HG03039 (cell line): Measurements from ENCODE around the gene MBD1.
"Not testable (repeated sequence)": the region's sequence is repeated elsewhere in the genome, so short reads cannot be mapped to it uniquely, and the experiment has no call there.

Source experiments
- ATAC-seq: cut with Tn5 transposase; IDR thresholded peaks from one replicate; pipeline ENCODE4 v1.9.1; 2021; ENCODE audit warnings: mild to moderate bottlenecking, moderate library complexity; ENCODE audit not compliant: unreplicated experiment

The MBD1 gene, protein sequence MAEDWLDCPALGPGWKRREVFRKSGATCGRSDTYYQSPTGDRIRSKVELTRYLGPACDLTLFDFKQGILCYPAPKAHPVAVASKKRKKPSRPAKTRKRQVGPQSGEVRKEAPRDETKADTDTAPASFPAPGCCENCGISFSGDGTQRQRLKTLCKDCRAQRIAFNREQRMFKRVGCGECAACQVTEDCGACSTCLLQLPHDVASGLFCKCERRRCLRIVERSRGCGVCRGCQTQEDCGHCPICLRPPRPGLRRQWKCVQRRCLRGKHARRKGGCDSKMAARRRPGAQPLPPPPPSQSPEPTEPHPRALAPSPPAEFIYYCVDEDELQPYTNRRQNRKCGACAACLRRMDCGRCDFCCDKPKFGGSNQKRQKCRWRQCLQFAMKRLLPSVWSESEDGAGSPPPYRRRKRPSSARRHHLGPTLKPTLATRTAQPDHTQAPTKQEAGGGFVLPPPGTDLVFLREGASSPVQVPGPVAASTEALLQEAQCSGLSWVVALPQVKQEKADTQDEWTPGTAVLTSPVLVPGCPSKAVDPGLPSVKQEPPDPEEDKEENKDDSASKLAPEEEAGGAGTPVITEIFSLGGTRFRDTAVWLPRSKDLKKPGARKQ

DNA sequence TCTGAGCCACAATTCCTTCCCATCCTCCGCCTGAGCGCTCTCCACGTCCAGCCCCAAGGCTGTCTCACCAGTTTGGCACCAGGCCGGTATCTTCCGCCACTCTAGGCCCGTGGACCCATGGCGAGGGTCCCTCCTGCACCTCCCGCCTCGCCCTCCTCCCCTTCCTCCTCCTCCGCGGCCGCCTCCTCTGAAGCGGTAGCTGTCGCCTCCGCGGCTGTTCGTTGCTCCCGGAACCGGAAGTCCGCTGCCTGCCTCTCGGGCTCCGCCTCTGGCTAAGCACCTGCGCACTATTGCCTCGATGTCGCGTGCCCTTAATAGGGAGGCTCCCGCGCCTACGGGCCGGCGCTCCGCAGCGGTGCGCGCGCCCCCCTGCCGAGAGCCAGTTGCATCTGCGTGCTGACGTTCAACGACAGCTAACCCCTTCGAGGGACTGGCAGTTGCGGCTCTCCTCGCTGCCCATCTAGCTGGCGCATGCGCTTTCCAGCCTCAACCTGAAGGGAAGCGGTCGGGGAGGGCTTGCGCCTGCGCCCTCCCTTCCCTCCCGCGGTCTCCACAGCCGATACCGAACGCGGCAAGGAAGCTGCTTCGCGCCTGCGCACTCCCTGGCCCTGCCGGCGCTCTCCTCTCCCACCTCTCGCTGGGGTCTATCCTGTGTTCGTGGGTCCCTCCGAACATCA, at the start of gene MBD1:
Gene MBD1 (minus strand): TSS at position 229 of the 677 bp plus-strand sequence. CDS start 1,531 bp downstream, outside the sequence.
- ATAC-seq, result peak; percentile 82

DNA sequence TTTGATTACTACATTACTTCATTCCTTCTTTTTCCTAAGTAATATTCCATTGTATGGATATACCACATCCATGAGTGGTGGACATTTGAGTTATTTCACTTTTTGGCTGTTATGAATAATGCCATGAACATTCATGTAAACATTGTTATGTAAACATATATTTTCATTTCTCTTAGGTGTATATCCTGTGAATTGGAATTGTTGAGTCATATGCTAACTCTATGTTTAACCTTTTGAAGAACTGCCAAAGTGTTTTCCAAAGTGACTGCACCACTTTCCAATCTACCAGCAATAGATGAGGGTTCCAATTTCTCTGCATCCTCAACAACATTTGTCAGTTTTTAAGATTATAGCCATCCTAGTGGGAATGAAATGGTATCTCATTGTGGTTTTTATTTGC, 48.9 kb upstream of the MBD1 start:
- no peak for ATAC-seq

DNA sequence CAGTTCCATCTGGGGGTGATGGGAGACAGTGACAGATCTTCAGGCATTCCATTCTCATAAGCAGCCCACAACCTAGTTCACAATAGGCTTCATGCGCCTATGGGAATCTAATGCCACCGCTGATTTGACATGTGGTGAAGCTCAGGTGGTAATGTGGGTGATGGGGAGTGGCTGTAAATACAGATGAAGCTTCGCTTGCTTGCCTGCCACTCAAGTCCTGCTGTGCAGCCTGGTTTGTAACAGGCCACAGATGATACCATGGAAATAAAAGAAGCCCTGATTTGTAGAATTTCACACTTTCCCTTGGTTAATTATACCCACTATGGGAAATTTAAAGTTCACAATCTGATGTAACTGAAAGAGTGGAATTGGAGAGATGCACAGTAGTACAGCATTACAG, 46.7 kb upstream of the MBD1 start:
- no peak for ATAC-seq

DNA sequence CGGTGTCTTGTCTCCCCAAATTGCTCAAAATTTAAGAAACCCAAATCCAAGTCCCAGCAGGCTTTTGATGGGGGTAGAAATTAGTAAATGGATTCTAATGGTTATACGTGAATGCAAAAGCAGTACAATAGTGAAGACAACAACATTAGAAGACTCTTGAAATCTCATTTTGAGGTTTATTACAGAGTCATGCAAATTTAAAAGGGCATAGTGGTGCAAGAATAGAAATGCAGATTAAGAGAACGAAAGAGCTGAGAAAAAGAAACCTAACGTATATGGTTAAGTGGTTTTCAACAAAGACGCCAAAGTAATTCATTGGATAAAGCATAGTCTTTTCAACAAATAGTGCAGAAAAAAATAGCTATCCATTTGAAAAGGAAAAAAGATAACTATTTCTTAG, 39.4 kb upstream of the MBD1 start:
- no peak for ATAC-seq

DNA sequence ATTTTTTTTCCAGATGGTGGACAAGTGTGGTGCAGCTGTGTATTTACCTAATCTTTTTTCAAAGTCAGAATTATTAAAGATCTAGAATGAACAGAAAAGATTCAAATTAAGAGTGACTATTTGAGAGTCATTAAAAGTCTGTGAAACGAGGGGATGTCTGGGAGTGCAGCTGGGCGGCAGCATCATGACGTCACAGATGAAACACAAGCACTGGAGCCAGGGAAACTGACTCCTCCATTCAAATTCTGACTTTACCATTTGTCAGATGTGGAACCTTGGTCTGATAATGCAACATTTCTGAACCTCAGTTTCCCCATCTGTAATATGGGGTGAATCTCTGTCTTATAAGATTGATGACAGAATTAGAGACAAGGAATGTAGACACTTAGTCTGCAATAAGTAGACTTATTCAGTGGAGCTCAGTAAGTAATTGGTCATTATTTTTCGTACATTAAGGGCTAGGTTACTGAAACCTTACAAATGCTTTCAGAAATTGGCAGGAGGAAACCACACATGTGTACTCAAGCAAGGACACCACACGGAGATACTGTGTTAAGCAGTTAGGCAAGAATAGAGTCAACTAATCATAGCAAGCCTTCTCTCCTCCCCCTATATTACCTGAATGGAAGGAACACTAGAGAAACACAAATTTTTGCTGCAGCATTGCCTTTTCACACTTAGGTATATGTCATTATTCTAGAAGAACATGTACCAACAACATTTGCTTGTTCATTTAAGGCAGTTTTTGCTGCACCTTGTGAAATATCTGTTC, 34.0 kb upstream of the MBD1 start:
- peak; percentile 71 for ATAC-seq

DNA sequence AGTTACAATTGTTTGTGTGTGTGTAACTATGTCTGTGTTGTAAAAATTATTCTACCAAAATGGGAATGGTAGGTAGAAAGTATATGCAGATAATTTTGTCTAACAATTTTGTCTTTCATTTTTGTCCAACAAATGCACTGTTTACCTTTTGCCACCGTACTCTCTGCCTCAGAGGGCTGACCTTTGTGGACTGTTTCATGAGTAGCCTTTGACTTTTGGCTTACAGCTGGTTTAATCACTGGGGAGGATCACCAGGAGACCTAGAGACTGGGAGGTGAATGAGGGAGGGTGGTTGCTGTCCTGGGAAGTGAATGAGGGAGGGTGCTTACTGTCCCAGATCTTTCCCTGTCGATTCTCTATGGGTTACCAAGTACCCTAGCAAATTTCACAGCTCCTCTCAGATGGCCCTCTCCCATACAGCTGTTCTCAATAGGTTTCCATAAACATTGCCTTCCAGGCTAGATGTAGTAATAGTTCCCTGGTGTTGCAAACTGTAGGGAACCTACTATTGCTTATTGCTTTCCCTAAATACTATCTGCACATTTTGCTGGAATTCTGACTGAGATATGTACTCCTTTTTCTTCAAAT, 32.6 kb upstream of the MBD1 start:
- no peak for ATAC-seq

DNA sequence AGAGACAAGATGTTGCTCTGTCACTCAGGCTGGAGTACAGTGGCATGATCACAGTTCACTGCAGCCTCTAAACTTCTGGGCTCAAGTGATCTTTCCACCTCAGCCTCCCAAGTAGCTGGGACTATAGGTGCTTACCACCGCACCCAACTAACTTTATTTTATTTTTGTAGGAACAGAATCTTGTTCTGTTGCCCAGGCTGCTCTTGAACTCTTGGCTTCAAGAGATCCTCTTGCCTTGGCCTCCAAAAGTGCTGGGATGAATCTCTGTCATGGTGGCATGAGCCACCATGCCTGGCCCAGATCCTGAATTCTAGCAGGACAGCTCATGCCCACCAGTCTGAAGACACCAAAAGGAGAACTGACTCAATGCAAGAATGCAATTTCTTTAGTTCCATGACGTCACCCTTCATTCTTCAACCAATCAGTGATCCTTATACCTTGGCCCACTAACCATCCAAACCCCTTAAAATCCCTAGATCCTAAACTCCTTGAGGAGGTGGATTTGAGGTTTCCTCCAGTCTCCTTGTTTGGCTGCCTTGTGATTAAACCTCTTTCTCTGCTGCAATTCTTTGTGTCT, 31.8 kb upstream of the MBD1 start:
- ATAC-seq, result no peak

DNA sequence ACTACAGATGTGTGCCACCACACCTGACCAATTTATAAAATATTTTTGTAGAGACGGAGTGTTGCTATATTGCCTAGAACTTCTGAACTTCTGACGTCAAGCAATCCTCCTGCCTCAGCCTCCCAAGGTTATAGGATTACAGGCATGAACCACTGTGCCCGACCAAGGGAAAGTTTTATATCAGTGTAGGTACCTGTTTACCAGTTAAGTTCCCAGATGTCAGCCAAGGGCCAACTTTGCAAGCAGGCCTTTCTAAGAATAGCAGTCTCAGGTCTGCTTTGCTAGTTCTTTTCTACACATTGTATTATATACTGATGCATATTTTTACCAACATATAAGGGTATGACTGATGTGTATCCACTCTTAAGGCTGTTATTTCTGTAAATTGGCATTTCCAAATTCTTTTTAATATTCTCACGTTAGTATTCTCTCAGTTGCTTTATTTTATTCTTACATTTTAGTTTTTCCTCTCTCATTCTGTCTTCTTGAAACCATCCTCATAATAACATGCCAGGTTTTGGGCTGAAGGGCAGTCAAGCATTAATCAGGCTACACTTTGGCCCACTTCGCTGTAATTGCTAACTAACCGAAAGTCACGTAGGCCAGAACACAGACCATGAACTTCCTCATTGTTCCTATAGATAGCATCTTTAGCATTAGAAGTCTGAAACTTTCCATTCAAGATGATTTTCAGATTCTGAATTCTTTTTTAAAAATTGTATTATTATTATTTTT, 31.1 kb upstream of the MBD1 start:
- ATAC-seq, result peak; percentile 61

DNA sequence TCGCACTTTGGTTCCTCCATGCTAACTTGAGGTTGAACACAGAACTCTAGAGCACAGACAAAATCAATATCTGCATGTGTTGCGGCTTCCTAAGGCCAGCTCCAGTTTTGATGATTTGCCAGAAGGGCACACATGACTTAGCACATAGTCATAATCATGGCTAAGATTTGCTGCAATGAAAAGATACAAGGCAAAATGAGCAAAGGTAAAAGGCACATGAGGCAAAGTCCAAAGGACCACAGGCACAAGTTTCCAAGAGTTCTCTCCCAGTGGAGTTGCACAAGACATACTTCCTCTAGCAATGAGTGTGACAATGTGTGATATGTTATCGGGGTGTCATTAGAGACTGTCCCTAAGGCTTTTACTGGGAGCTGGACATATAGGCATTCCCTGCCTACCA, 30.3 kb upstream of the MBD1 start:
- ATAC-seq, result no peak

DNA sequence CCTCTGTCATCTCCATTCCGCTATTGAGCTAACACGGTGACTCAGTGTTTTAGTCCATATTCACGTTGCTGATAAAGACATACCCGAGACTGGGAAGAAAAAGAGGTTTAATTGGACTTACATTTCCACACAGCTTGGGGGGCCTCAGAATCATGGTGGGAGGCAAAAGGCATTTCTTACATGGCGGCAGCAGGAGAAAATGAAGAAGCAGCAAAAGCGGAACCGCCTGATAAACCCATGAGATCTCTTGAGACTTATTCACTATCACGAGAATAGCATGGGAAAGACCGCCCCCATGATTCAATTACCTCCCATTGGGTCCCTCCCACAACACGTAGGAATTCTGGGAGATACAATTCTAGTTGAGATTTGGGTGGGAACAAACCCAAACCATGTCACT, 28.8 kb upstream of the MBD1 start:
- ATAC-seq, result no peak

DNA sequence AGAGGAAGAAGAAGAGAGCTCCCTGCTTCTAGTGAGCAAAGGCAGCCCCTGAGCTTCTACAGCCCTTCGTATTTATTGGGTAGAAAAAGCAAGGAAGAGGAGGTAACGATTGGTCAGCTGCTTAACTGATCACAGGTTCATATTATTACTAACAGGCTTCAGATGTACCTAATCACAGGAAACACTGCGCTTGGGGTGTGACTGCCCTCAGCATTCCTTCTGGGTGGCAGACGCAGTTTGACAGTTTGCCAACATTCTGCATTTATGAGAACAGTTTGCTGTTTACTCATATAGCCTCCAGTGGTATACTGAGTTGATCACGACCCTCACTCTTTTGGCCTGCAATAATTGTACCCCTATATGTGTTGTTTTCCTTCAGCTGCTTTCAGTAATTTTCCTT, 27.5 kb upstream of the MBD1 start:
- not testable (repeated sequence) for ATAC-seq

DNA sequence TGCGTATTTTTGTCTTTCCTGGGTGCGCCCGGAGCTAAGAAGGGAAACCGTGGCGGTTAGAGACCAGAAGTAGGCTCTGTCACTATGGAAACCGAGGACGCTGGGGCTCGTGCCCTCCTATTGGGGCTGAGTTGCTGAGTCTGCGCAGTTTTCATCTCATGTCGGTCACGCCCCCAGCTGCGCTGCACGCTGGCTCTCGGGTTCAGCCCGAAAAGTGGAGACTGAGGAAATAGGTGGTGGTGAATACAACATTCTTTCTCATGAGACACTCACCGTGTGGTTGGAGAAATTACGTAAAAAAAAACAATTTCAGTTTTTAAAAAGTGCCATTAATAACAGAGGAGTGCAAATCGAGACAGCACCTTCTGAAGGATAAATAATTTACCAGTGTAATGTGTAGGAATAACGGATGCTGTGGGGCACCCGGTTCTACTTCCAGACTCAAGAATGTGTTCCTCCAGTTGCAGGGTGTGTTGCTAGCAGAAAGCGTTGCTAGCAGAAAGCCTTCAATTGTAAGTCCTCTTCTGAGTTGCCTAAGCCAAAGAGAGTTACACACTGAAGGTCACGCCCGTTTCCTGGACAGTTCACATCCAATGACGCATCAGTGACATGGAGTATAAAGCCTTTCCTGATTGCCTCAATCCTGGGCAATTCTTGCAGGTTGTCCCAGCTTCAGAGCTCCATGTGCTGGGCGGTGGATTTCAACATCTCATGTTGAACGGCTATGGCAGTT, 26.6 kb upstream of the MBD1 start:
- peak; percentile 94 for ATAC-seq

DNA sequence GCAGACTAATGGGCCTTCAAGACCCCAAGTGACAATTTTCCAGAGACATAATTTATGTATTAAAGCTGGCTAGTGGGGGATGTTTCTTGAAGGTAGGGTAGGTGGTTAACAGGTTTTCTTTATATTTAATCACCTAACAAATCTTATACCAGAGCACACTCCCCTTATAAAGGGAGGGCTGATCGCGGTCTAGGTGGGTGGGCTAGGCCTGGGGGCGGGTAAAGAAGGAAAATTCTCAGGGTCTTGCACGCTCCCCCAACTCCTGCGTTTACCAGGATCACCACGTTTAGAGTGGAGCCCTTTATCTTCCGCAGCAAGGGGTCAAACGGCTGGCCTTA, 26.0 kb upstream of the MBD1 start:
- no peak for ATAC-seq

DNA sequence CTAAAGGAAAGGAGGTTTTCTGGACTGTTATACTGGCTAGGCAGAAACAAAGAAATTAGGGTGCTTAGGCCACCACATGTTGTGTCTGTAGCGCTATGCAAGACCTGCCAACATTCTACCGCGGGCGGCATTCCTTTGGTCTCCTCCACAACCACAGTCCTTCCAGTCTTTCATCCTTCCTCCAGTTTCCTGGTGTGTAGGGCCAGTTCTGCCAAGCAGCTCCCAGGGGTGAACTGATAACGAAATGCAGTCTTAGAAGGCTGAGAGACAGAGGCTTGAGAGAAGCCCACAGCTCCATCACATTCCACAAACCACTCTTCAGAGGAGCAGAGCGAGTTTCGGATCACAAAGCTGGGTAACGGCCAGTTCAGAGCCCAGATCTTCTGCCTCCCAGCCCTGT, 25.6 kb upstream of the MBD1 start:
- ATAC-seq, result no peak

DNA sequence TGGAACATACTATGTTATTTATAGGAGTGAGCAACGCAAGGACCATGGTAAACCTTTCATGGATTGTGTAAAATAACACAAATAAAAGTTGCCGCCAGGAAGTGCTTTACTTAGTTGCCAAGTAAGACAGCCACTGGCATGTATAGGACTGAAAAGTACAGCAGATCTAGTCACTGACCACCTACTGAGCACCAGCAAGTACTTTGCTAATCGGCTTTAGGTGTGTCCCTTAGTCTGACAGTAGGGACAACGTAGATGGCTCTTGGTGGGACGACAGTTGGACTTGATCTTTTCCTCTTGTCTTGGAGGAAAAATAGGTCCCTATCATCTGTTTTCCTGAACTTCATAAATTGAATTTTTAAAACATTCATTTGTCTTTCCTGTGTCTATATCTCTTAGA, 19.8 kb upstream of the MBD1 start:
- no peak for ATAC-seq

DNA sequence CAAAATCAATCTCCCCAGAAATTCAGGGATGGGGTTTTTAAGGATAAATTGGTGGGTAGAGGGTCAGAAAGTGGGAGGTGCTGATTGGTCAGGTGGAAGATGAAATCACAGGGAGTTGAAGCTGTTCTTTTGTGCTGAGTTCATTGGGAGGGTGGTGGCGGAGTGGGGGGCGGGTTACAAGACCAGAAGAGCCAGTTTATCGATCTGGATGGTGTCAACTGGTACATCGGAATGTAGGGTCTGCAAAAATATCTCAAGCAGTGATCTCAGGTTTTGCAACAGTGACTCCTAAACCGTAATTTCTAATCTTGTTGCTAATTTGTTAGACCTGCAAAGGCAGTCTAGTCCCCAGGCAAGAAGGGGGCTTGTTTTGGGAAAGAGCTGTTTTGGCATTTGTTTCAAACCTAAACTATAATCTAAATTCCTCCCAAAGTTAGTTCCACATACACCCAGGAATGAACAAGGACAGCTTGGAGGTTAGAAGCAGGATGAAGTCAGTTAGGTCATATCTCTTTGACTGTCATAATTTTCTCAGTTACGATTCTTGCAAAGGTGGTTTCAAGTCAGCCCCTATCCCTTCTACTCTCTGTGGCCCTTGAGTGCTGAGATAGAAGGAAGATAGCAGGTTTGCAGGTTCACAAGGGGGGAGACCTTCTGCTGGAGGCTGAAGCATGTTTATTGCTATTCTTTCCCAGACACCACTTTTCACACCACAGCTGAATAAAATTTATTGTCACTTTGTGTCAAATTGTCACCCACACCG, 18.5 kb upstream of the MBD1 start:
- ATAC-seq, result no peak

DNA sequence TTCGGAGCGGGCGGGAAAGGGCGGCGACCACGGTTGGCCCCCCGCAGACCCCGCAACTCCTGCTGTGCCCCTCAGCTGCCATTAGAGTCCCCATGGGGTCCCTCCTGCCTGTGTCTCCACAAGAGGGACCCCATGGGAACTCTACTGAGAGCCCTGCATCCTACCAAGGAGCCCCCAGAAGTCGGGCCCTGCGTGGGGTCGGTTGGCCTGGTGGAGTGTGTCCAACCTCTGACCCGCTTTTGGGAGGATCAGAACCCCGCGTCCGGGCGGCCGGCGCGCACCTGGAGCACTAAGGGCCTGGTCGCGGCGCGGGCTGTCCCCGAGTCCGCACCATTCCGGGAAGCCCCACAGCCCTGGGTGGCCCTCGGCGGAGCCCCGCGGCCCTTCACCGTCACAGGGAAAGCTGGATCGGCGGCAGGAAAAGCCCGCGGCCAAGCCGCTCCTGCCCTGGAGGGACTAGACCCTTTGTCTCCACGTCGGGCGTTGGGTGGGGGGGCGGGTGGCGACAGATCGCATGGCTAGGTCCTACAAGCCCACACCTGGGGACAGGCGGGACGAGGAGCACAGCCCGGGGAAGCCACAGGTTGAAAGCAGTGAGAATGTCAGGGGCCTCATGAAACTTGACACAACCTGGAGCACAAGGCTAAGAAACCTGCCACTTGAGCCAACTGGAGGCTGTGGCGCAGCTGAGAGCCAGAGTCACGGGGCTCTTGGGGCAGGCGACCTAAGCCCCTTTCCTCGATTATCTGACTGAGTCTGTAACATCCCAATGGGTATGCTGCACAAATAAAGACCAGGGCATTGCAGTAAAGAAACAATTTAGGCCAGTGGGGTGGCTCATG, 17.3 kb upstream of the MBD1 start:
- ATAC-seq, result no peak
